Endothelial cell of umbilical vein (primary cell): ENCODE data around the gene EFNA4. TPM values are rescaled to one million over a fixed set of nuclear protein-coding genes. Genes with fewer than 3 reads are reported as not detected.

Experiments
- BruUV-seq: library from RNA; stranded (reverse); fragments of 400-500 nt; replicated peaks from 2 replicates; lab custom pipeline; 2021; lab: Mats Ljungman, UMichigan
- CTCF ChIA-PET: fragments of 300-600, 350-600 bp; sonication (Branson Sonifier 250); formaldehyde crosslinking; loops from one replicate; lab custom pipeline; 2021; ENCODE audit warnings: antibody characterized with exemption, inconsistent platforms; lab: Charles Lee
- POLR2A ChIA-PET: fragments of 300-600, 350-600 bp; sonication (Branson Sonifier 250); formaldehyde crosslinking; loops from one replicate; lab custom pipeline; 2021; ENCODE audit warnings: antibody characterized with exemption, inconsistent platforms; lab: Charles Lee
- DNase-seq: peaks from one replicate; pipeline ENCODE4 v3.0.0-alpha.2; 2011; ENCODE audit warnings: low read depth, low spot score
- FAIRE-seq: peaks from 2 replicates; lab custom pipeline; 2011; peaks lifted over from hg19 to GRCh38; lab: Jason Lieb, UNC
- H2AFZ ChIP-seq: 2 replicates; pipeline ENCODE4 v1.6.0; 2012; ENCODE audit warnings: low read depth, low read length, control low read depth, inconsistent platforms
- H3K27ac ChIP-seq: 2 replicates; pipeline ENCODE4 v1.5.1; 2011; ENCODE audit warnings: low read depth, mild to moderate bottlenecking, control low read depth, low read length, moderate library complexity; ENCODE audit not compliant: insufficient read depth
- H3K27me3 ChIP-seq, 2 experiments: 2 replicates each; pipeline versions ENCODE4 v1.6.0 to v1.6.1; 2011; ENCODE audit warnings: low read length in 2 of 2, mixed read lengths in 1 of 2; ENCODE audit not compliant: control insufficient read depth in 2 of 2, insufficient read depth in 2 of 2
- H3K36me3 ChIP-seq, 2 experiments: 2 replicates in 1 of 2; 3 replicates in 1 of 2; pipeline ENCODE4 v1.5.1; 2011; ENCODE audit warnings: low read length in 2 of 2, mild to moderate bottlenecking in 1 of 2, moderate library complexity in 1 of 2; ENCODE audit not compliant: control insufficient read depth in 2 of 2, insufficient read depth in 2 of 2; ENCODE audit errors: extremely low read depth in 1 of 2
- H3K4me1 ChIP-seq: 3 replicates; pipeline ENCODE4 v1.5.1; 2011; ENCODE audit warnings: mild to moderate bottlenecking, low read length; ENCODE audit not compliant: control insufficient read depth, insufficient read depth; ENCODE audit errors: extremely low read depth
- H3K4me2 ChIP-seq: 2 replicates; pipeline ENCODE4 v1.6.1; 2011; ENCODE audit warnings: low read length, control low read depth, mixed read lengths; ENCODE audit not compliant: insufficient read depth
- H3K4me3 ChIP-seq, 3 experiments: fragments of 200-600 bp in 1 of 3; sonication (generic), shearing (Covaris generic) in 1 of 3; replicated peaks in 1 of 3; 2 replicates each; pipeline ENCODE4 v1.5.1; 2011 to 2016; ENCODE audit warnings: control low read depth in 3 of 3, low read length in 3 of 3, mild to moderate bottlenecking in 2 of 3, inconsistent platforms in 1 of 3, low read depth in 1 of 3, moderate library complexity in 1 of 3; ENCODE audit not compliant: insufficient read depth in 1 of 3
- H3K79me2 ChIP-seq: 2 replicates; pipeline ENCODE4 v1.6.0; 2012; ENCODE audit warnings: low read length, inconsistent platforms; ENCODE audit not compliant: control insufficient read depth, insufficient read depth
- H3K9ac ChIP-seq: replicated peaks from 2 replicates; pipeline ENCODE3; 2011; ENCODE audit warnings: low read length, control low read depth; ENCODE audit not compliant: insufficient read depth; ENCODE audit errors: extremely low read depth
- H3K9me1 ChIP-seq: replicated peaks from 3 replicates; pipeline ENCODE4 v1.6.0; 2011; ENCODE audit warnings: mild to moderate bottlenecking, low read length; ENCODE audit not compliant: control insufficient read depth, insufficient read depth; ENCODE audit errors: extremely low read depth
- H3K9me3 ChIP-seq: replicated peaks from 2 replicates; pipeline ENCODE4 v1.5.1; 2012; ENCODE audit warnings: low read length, inconsistent platforms; ENCODE audit not compliant: control insufficient read depth, insufficient read depth
- H4K20me1 ChIP-seq: replicated peaks from 2 replicates; pipeline ENCODE3; 2011; ENCODE audit warnings: mild to moderate bottlenecking, low read length; ENCODE audit not compliant: control insufficient read depth, insufficient read depth; ENCODE audit errors: extremely low read depth
- EZH2 ChIP-seq: IDR thresholded peaks from 2 replicates; pipeline ENCODE4 v1.6.1; 2012; ENCODE audit warnings: borderline replicate concordance, low read depth, mild to moderate bottlenecking, moderate library complexity, low read length, inconsistent platforms; ENCODE audit not compliant: severe bottlenecking
- FOS ChIP-seq: IDR thresholded peaks from 2 replicates; pipeline ENCODE4 v1.6.1; 2011; ENCODE audit warnings: mild to moderate bottlenecking, low read length, moderate library complexity, borderline replicate concordance; ENCODE audit not compliant: insufficient read depth
- GATA2 ChIP-seq: IDR thresholded peaks from 2 replicates; pipeline ENCODE4 v1.7.0; 2011; ENCODE audit warnings: low read depth, mild to moderate bottlenecking, moderate library complexity, mixed read lengths, low read length; ENCODE audit not compliant: insufficient read length, insufficient read depth
- JUN ChIP-seq: IDR thresholded peaks from 2 replicates; pipeline ENCODE4 v1.6.1; 2011; ENCODE audit warnings: borderline replicate concordance, low read depth; ENCODE audit not compliant: insufficient read length, insufficient read depth
- MAX ChIP-seq: IDR thresholded peaks from 2 replicates; pipeline ENCODE4 v1.6.1; 2011; ENCODE audit not compliant: insufficient read depth, insufficient read length
- MYC ChIP-seq: IDR thresholded peaks from one replicate; pipeline ENCODE4 v1.6.1; 2011; ENCODE audit warnings: mild to moderate bottlenecking, low read depth, low read length
- POLR2A ChIP-seq: IDR thresholded peaks from 2 replicates; pipeline ENCODE4 v1.6.1; 2012; ENCODE audit warnings: low read depth, mild to moderate bottlenecking, control low read depth, low read length
- POLR2AphosphoS5 ChIP-seq: IDR thresholded peaks from 2 replicates; pipeline ENCODE4 v1.6.1; 2012; ENCODE audit warnings: low read depth, mild to moderate bottlenecking, control low read depth, low read length, moderate library complexity; ENCODE audit not compliant: insufficient read depth
- dilution Hi-C: fragments of 300-500 bp; cut with MboI; formaldehyde crosslinking; loops from one replicate; pipeline ENCODE4 v1.15.0; 2019; ENCODE audit warnings: low sequenced_read_pairs; ENCODE audit not compliant: extremely low pct_ligation_motif_present
- intact Hi-C: fragments of 100-400 bp; cut with micrococcal nuclease; formaldehyde crosslinking; loops from one replicate; pipeline ENCODE4 v1.10.0; 2022
- polyA plus RNA-seq, 4 experiments: library from polyadenylated mRNA; depleted of rRNA in 3 of 4; stranded (reverse) in 3 of 4; unstranded in 1 of 4; fragments of >200 nt; gene quantifications; 2 replicates each; pipeline versions ENCODE4 v1.2.1 to v1.2.3, GENCODE V29; 2011 to 2012; ENCODE audit warnings: missing spikeins in 1 of 4
- total RNA-seq: library from RNA; stranded (reverse); gene quantifications from 2 replicates; pipeline ENCODE4 v1.2.3, GENCODE V29; 2021
- TF ChIP-seq, protein P1 (sequence below), 2 donors: IDR thresholded peaks; 1 replicate in 1 of 2; 2 replicates in 1 of 2; pipeline ENCODE4 v1.5.1; 2011; ENCODE audit warnings: low read length in 2 of 2, mild to moderate bottlenecking in 2 of 2, moderate library complexity in 2 of 2, control low read depth in 1 of 2, inconsistent platforms in 1 of 2, low read depth in 1 of 2; ENCODE audit not compliant: insufficient read depth in 1 of 2; ENCODE audit errors: extremely low read depth in 1 of 2

EFNA4 gene
- total and polyA plus RNA-seq, 2 donors (not counting 3 experiments of a cell fraction or from before 2014, with no cell fraction given), result 16.5 to 25.2 TPM

DNA sequence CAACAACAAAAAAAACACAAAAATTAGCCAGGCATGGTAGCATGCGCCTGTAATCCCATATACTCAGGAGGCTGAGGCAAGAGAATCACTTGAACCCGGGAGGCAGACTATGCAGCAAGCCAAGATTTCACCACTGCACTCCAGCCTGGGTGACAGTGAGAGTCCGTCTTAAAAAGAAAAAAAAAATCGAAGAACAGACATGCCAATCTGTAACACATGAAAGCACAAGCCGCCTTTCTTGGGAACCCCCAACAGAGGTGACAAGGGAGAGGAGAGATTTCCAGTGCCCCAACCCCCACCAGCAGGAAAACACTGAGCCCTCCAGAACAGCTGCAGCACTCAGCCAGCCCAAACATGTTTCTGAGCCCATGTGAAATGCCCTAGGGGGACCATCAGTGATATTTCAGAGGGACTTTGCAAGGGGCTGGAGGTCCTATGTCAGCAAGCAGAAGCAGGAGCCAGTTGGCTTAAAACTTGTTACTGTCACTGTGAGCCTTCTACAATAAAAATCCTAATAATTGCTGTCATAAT lies 50.0 kb downstream of the EFNA4 start:
- no peak for FAIRE-seq
- TF ChIP-seq GATA2 (no peak), MAX (no peak), JUN (no peak), EZH2 (no peak), POLR2AphosphoS5 (no peak), POLR2A (no peak), FOS (no peak), MYC (no peak)
- TF ChIP-seq, protein P1, sequence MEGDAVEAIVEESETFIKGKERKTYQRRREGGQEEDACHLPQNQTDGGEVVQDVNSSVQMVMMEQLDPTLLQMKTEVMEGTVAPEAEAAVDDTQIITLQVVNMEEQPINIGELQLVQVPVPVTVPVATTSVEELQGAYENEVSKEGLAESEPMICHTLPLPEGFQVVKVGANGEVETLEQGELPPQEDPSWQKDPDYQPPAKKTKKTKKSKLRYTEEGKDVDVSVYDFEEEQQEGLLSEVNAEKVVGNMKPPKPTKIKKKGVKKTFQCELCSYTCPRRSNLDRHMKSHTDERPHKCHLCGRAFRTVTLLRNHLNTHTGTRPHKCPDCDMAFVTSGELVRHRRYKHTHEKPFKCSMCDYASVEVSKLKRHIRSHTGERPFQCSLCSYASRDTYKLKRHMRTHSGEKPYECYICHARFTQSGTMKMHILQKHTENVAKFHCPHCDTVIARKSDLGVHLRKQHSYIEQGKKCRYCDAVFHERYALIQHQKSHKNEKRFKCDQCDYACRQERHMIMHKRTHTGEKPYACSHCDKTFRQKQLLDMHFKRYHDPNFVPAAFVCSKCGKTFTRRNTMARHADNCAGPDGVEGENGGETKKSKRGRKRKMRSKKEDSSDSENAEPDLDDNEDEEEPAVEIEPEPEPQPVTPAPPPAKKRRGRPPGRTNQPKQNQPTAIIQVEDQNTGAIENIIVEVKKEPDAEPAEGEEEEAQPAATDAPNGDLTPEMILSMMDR (IDR thresholded peaks at IDR 0.05; ENCODE audit: extremely low read depth in 1 of 2, insufficient read depth in 1 of 2, low read depth in 1 of 2, low read length in 2 of 2), result no peak

More for the DNA sequence above, 50.0 kb downstream of the EFNA4 start:
- H3K4me2 ChIP-seq, result no peak overlapping the region
- no peak overlapping the region for H2AFZ ChIP-seq
- intact Hi-C loops (no loop called here), dilution Hi-C loops (no loop called here)
- ChIA-PET POLR2A (no interaction called here), CTCF (interaction anchor here (0.8 kb wide), 1 partner anchor 54 kb away, joined by 3 read pairs; no protein-coding TSS in a partner anchor)
- BruUV-seq, result no TSS peak
- no peaks in the 10 kb centered on the region for H3K9me3 ChIP-seq
- no peaks in the 10 kb centered on the region for H3K36me3 ChIP-seq
- H3K27me3 ChIP-seq, result peaks cover 0 to under 1% of the 10 kb centered on the region in 2 experiments
- no peaks in the 10 kb centered on the region for H3K79me2 ChIP-seq
- no peak overlapping the region for H3K27ac ChIP-seq
- no peaks in the 10 kb centered on the region for H3K4me1 ChIP-seq
- no peak overlapping the region for H3K9ac ChIP-seq
- no peak overlapping the region for H3K4me3 ChIP-seq
- H4K20me1 ChIP-seq, result no peaks in the 10 kb centered on the region
- H3K9me1 ChIP-seq, result no peaks in the 10 kb centered on the region
- no peak for DNase-seq
